Measurements from ENCODE around the gene SFXN5. TPM values are rescaled to one million over a fixed set of nuclear protein-coding genes. Genes with fewer than 3 reads are reported as not detected.
A peak's percentile ranks its signal among the peaks of the same experiment; 100 is the strongest.

SFXN5 gene
- total and polyA plus RNA-seq, 2 of the 4 experiments (the other 2 are of a cell fraction) = 8.6 to 17.0 TPM

DNA sequence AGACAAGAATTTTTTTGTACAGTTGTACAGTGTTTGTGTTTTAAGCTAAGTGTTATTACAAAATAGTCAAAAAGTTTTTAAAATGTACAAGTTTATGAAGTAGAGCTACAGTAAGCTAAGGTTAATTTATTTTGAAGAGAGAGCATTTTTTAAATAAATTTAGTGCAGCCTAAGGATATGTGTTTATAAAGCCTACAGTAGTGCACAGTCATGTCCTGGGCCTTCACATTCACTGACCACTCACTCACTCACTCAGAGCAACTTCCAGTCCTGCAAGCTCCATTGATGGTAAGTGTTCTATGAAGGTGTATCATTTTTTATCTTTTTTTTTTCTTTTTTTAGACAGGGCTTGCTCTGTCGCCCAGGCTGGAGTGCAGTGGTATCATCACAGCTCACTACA is 44.2 kb downstream of the SFXN5 start:
- Histone ChIP-seq H2AK9ac (replicated peaks; ENCODE audit: low read depth, low read length, poor library complexity) (no peak overlapping the region), H3K56ac (ENCODE audit: extremely low read depth, insufficient read depth, low read length) (no peak overlapping the region), H2BK5ac (ENCODE audit: low read depth, low read length, poor library complexity, severe bottlenecking) (no peak overlapping the region), H2BK15ac (ENCODE audit: low read depth, low read length) (no peak overlapping the region), H3K27ac (ENCODE audit: insufficient read depth, low read length) (no peak overlapping the region), H4K5ac (ENCODE audit: low read depth, low read length) (no peak overlapping the region), H3K9me3 (ENCODE audit: control insufficient read depth, insufficient read depth, low read length) (no peaks in the 10 kb centered on the region), H3K9me1 (ENCODE audit: insufficient read depth, low read length) (peaks cover 3% of the 10 kb centered on the region; the same call in 1 of the 2 replicates), H3K79me1 (ENCODE audit: low read depth in 1 of 2, low read length in 2 of 2) (no peaks in the 10 kb centered on the region), H3K23ac (ENCODE audit: low read depth, low read length) (no peak overlapping the region), H3K4me3 (ENCODE audit: insufficient read depth, low read depth, low read length) (no peak overlapping the region), H3K4ac (ENCODE audit: low read depth, low read length) (no peak overlapping the region), H3K4me1 (ENCODE audit: control insufficient read depth, insufficient read depth, low read length) (no peaks in the 10 kb centered on the region), H3K9ac (ENCODE audit: low read depth, low read length) (no peak overlapping the region), H3K18ac (ENCODE audit: low read depth, low read length) (no peak overlapping the region), H2BK120ac (ENCODE audit: low read depth, low read length) (no peak overlapping the region), H3K14ac (replicated peaks; ENCODE audit: low read depth, low read length) (no peak overlapping the region), H4K91ac (ENCODE audit: insufficient read depth, low read depth, low read length) (no peak overlapping the region), H3K36me3 (ENCODE audit: control insufficient read depth, insufficient read depth, low read length) (peaks cover 3% of the 10 kb centered on the region; the same call in 1 of the 2 replicates), H4K8ac (ENCODE audit: low read depth in 2 of 2, low read length in 2 of 2) (no peak overlapping the region), H4K20me1 (ENCODE audit: insufficient read depth, low read length) (no peaks in the 10 kb centered on the region; the same call in 1 of the 2 replicates), H2AK5ac (ENCODE audit: low read depth, low read length) (no peak overlapping the region), H2AFZ (replicated peaks; ENCODE audit: low read length, poor library complexity) (no peak overlapping the region), H3K4me2 (ENCODE audit: low read depth, low read length) (no peak overlapping the region), H2BK20ac (ENCODE audit: low read depth, low read length) (no peak overlapping the region), H3K27me3 (ENCODE audit: control insufficient read depth, insufficient read depth, low read length) (no peaks in the 10 kb centered on the region)
- no TSS peak for BruUV-seq (replicated peaks)
- in situ Hi-C loops (cut with MboI; ENCODE audit: low sequenced_read_pairs) = no loop called here
- peak; percentile 97 for ATAC-seq (ENCODE audit: low read depth)
- TF ChIP-seq, protein P1, sequence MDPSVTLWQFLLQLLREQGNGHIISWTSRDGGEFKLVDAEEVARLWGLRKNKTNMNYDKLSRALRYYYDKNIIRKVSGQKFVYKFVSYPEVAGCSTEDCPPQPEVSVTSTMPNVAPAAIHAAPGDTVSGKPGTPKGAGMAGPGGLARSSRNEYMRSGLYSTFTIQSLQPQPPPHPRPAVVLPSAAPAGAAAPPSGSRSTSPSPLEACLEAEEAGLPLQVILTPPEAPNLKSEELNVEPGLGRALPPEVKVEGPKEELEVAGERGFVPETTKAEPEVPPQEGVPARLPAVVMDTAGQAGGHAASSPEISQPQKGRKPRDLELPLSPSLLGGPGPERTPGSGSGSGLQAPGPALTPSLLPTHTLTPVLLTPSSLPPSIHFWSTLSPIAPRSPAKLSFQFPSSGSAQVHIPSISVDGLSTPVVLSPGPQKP (IDR thresholded peaks at IDR 0.05; ENCODE audit: borderline replicate concordance, low read depth, low read length) = no peak
- TF ChIP-seq NFE2L2 (IDR thresholded peaks at IDR 0.05; ENCODE audit: low read depth, low read length) = 0 out of 2 replicates have a peak, but pooled peaks have one; percentile 31
- whole genome bisulfite sequencing, 2 experiments (ENCODE audit: extremely low coverage in 2 of 2, insufficient read length in 1 of 2) = no CpG with 5 or more reads among the region's 1 CpG
- DNase-seq = peak; percentile 48
- ChIA-PET CTCF (no interaction called here), POLR2A (ENCODE audit: unreplicated experiment) (interaction anchor here (0.6 kb wide), 1 partner anchor 62 kb away, joined by 3 read pairs; no protein-coding TSS in a partner anchor)
- intact Hi-C loops (cut with micrococcal nuclease) = no loop called here
- dilution Hi-C loops (cut with HindIII; ENCODE audit: low sequenced_read_pairs, unreplicated experiment) = no loop called here

All from IMR-90 (cell line).